Lower leg skin (tissue), 3 donors: Measurements from ENCODE around the gene FHAD1.

Experiments used
- CTCF ChIP-seq, 3 donors: fragments of 450-650 bp; IDR thresholded peaks; one replicate each; pipeline ENCODE4 v1.5.1; 2016; ENCODE audit warnings: antibody characterized with exemption in 3 of 3, mild to moderate bottlenecking in 3 of 3, moderate library complexity in 2 of 3
- POLR2A ChIP-seq, 2 donors: fragments of 450-650 bp; IDR thresholded peaks; one replicate each; pipeline ENCODE4 v1.6.1; 2016 to 2017; ENCODE audit warnings: antibody characterized with exemption in 2 of 2, mild to moderate bottlenecking in 1 of 2, moderate library complexity in 1 of 2

GRCh38 chr1:15423355-15424077, 176.5 kb downstream of the FHAD1 start:
- TF ChIP-seq CTCF (IDR thresholded peaks at IDR 0.05) (no peak), POLR2A (IDR thresholded peaks at IDR 0.05) (no peak)
